Left renal pelvis (tissue), 4 donors: Measurements from ENCODE around the gene ARTN. TPM values are rescaled to one million over a fixed set of nuclear protein-coding genes. Genes with fewer than 3 reads are reported as not detected.

Experiments
- DNase-seq, 4 donors: peaks; one replicate each; pipeline ENCODE4 v3.0.0-alpha.2; 2013; ENCODE audit warnings: low read depth in 4 of 4, low spot score in 3 of 4
- polyA plus RNA-seq, 4 donors: library from polyadenylated mRNA; unstranded; fragments of 120-200 nt; gene quantifications; one replicate each; pipeline ENCODE4 v1.2.1, GENCODE V29; 2013; ENCODE audit not compliant: insufficient read length in 4 of 4

ARTN gene
- polyA plus RNA-seq, 4 donors = 1.1 to 2.8 (median 2.0) TPM

GRCh38 chr1:43969416-43969745 is 35.8 kb downstream of the ARTN start:
- no peak for DNase-seq

GRCh38 chr1:43969746-43970466 is 36.3 kb downstream of the ARTN start, which contains the start of gene DPH2:
TSS of gene DPH2 (plus strand) at chr1:43970010. CDS start at chr1:43970176, 166 bp downstream.
- DNase-seq = peak; percentile 81 to 94 (median 90)

GRCh38 chr1:43970502-43970901 is 36.9 kb downstream of the ARTN start:
- no peak for DNase-seq

- no peak for DNase-seq
These were observed 37.3 kb downstream of the ARTN start for GRCh38 chr1:43970911-43971310.

- DNase-seq = no peak
These were observed 37.9 kb downstream of the ARTN start for GRCh38 chr1:43971336-43971980.

GRCh38 chr1:43973981-43974442 is 40.4 kb downstream of the ARTN start:
- no peak for DNase-seq

GRCh38 chr1:43974443-43975248 is 41.0 kb downstream of the ARTN start, which contains the start of gene ATP6V0B:
TSS of gene ATP6V0B (plus strand) at chr1:43974960. CDS start at chr1:43975041, 81 bp downstream.
- DNase-seq = peak in 3 of 4 donors; percentile 76 to 87 (median 78)

GRCh38 chr1:43975249-43975961 is 41.8 kb downstream of the ARTN start:
- DNase-seq = no peak

GRCh38 chr1:43976045-43976444 is 42.4 kb downstream of the ARTN start:
- DNase-seq = no peak

- DNase-seq = no peak
These were observed 43.3 kb downstream of the ARTN start for GRCh38 chr1:43976890-43977289.

- DNase-seq = no peak
These were observed 44.0 kb downstream of the ARTN start for GRCh38 chr1:43977376-43978263.

GRCh38 chr1:43978264-43978550 is 44.6 kb downstream of the ARTN start:
- no peak for DNase-seq

GRCh38 chr1:43978551-43979260 is 45.1 kb downstream of the ARTN start, which contains the start of gene B4GALT2:
TSS of gene B4GALT2 (plus strand) at chr1:43979210. CDS start at chr1:43981161, 1,951 bp downstream.
- DNase-seq = no peak

GRCh38 chr1:43979261-43979527 is 45.6 kb downstream of the ARTN start:
- DNase-seq = no peak

GRCh38 chr1:43979528-43980254 is 46.1 kb downstream of the ARTN start:
- no peak for DNase-seq

GRCh38 chr1:43980255-43981134 is 46.9 kb downstream of the ARTN start:
- no peak for DNase-seq

GRCh38 chr1:43981135-43981491 is 47.5 kb downstream of the ARTN start:
- DNase-seq = no peak

- DNase-seq = no peak
These were observed 48.0 kb downstream of the ARTN start for GRCh38 chr1:43981636-43982035.
